NCI-H1105 treated with DMSO at 0.1 percent for 48 hours (cell line): Measurements from ENCODE around the gene CYP1A2.
"Not testable (repeated sequence)": the region's sequence is repeated elsewhere in the genome, so short reads cannot be mapped to it uniquely, and the experiment has no call there.

Source experiments
- DNase-seq: peaks from one replicate; lab custom pipeline; 2025; lab: John Stamatoyannopoulos, UW

The CYP1A2 gene

GRCh38 chr15:74748322-74748946 is at the start of gene CYP1A2:
CYP1A2 (plus strand) TSS chr15:74748845; CDS start chr15:74749739, 894 bp downstream.
- no peak for DNase-seq

GRCh38 chr15:74709011-74709410 is 39.6 kb upstream of the CYP1A2 start:
- no peak for DNase-seq

- no peak for DNase-seq
Measured at GRCh38 chr15:74709892-74710291, 38.8 kb upstream of the CYP1A2 start.

- DNase-seq: no peak
Measured at GRCh38 chr15:74710319-74711094, 38.1 kb upstream of the CYP1A2 start.

GRCh38 chr15:74712311-74712710 is 36.3 kb upstream of the CYP1A2 start:
- no peak for DNase-seq

- no peak for DNase-seq
Measured at GRCh38 chr15:74716651-74717050, 32.0 kb upstream of the CYP1A2 start.

- DNase-seq: no peak
Measured at GRCh38 chr15:74722591-74722990, 26.1 kb upstream of the CYP1A2 start.

- DNase-seq: no peak
Measured at GRCh38 chr15:74723187-74723586, 25.5 kb upstream of the CYP1A2 start.

GRCh38 chr15:74723754-74724334 is 24.8 kb upstream of the CYP1A2 start:
- peak; percentile 59 for DNase-seq

GRCh38 chr15:74724570-74725224 is 23.9 kb upstream of the CYP1A2 start:
- no peak for DNase-seq

- peak; percentile 29 for DNase-seq
Measured at GRCh38 chr15:74725225-74725774, 23.3 kb upstream of the CYP1A2 start, which contains the start of gene CYP1A1. CYP1A1 (minus strand) TSS chr15:74725528; CDS start chr15:74723097, 2,431 bp downstream.

GRCh38 chr15:74725845-74726773 is 22.5 kb upstream of the CYP1A2 start:
- DNase-seq: peak; percentile 9

- DNase-seq: no peak
Measured at GRCh38 chr15:74726774-74727164, 21.9 kb upstream of the CYP1A2 start.

- peak; percentile 0 for DNase-seq
Measured at GRCh38 chr15:74727727-74728126, 20.9 kb upstream of the CYP1A2 start.

GRCh38 chr15:74728699-74729098 is 19.9 kb upstream of the CYP1A2 start:
- not testable (repeated sequence) for DNase-seq

GRCh38 chr15:74729372-74729771 is 19.3 kb upstream of the CYP1A2 start:
- DNase-seq: not testable (repeated sequence)

GRCh38 chr15:74730619-74731316 is 17.9 kb upstream of the CYP1A2 start:
- DNase-seq: no peak

- no peak for DNase-seq
Measured at GRCh38 chr15:74732846-74733245, 15.8 kb upstream of the CYP1A2 start.

- no peak for DNase-seq
Measured at GRCh38 chr15:74733269-74733668, 15.4 kb upstream of the CYP1A2 start.

- DNase-seq: no peak
Measured at GRCh38 chr15:74735305-74735704, 13.3 kb upstream of the CYP1A2 start.
